ENCODE results near the gene AP5Z1.
A peak's percentile ranks its signal among the peaks of the same experiment; 100 is the strongest.
"Not testable (repeated sequence)": the region's sequence is repeated elsewhere in the genome, so short reads cannot be mapped to it uniquely, and the experiment has no call there.

Gene AP5Z1

GRCh38 chr7:4788627-4789189 is 13.3 kb downstream of the AP5Z1 start:
- DNase-seq (ENCODE audit: low read depth in 2 of 2) = no peak

DNA sequence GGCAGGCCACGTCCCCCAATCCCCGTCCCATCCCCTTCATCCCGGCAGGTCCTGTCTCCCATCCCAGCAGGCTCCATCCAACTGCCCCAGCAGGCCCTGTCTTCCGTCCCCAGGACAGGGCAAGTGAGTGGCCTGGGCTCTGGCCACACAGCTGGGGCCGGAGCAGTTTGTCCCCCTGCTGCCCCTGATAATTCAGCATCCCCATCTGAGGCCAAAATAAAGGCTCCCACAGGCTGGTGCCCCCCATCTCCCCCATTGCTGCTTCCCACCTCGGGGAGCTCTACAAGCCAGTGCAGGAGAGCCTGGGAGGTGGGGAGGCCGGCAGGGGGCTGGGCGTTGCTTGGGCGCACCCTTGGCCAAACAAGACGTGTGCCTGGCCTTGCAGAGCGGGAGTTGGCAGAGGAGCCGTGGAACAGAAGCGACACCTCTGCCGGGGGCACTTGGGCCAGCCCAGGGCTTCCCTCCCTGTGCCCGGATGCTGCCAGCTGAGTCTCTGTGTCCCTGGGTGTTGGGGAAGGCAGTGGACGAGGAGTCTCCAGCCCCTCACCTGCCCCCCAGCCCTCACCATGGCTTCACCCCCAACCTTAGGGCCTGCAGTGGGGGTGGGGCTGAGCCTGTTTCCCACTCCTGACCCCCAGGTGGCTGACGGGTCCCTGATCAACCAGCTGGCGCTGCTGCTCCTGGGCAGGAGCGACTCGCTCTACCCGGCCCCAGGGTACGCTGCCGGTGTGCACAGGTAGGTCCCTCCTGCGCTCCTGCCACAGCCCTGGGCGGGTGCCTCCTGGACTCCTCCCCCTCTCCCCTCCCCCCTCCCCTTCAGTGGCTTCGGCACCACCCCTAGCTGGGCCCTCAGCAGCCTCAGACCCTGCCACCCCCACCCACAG is 14.0 kb downstream of the AP5Z1 start:
- DNase-seq (ENCODE audit: low read depth in 2 of 2) = no peak

- no peak for DNase-seq (ENCODE audit: low read depth in 2 of 2)
Measured at GRCh38 chr7:4790078-4790465, 14.6 kb downstream of the AP5Z1 start.

- no peak for DNase-seq (ENCODE audit: low read depth in 2 of 2)
Measured at GRCh38 chr7:4790516-4790991, 15.1 kb downstream of the AP5Z1 start.

GRCh38 chr7:4791101-4791737 is 15.8 kb downstream of the AP5Z1 start:
- no peak for DNase-seq (ENCODE audit: low read depth in 2 of 2)

DNA sequence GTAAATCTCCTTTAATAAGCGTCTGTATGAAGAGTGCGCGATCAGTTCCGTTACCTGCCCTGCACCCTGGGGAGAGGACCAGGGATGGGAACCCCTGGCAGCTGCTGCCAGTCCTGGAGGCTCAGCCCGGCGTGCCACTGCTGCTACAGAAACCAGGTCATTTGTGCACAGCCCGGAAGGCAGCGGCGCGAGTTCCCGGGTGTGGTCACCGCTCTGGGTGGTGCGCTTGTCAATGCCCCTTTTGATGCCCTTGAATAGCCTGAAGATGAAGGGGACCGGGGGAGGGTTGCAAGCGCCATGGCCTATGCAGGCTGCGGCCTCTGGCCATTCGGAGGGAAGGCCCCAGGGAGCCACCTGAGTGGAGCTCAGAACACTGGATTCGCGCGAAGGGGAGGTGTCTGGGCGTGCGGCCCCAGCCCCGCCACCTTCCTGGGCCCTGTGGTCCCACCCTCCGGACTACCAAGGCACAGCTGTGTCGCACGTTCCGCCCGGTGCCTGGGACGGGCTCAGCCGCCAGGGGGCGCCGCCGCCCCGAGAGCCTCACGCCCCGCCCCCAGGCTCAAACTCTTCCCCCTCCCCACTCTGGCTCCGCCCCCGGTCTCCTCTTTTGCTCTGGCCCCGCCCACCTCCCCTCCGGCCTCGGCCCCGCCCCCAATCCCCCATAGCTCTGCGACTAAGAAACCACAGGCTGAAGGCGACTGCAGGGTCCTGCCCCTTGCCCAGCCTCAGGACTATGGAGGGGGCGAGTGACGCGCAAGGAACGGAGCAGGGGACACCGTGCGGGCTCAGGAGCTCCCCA is 16.5 kb downstream of the AP5Z1 start:
- DNase-seq (ENCODE audit: low read depth in 2 of 2) = peak; percentile 27 to 29

GRCh38 chr7:4792537-4793126 is 17.2 kb downstream of the AP5Z1 start:
- no peak for DNase-seq (ENCODE audit: low read depth in 2 of 2)

DNA sequence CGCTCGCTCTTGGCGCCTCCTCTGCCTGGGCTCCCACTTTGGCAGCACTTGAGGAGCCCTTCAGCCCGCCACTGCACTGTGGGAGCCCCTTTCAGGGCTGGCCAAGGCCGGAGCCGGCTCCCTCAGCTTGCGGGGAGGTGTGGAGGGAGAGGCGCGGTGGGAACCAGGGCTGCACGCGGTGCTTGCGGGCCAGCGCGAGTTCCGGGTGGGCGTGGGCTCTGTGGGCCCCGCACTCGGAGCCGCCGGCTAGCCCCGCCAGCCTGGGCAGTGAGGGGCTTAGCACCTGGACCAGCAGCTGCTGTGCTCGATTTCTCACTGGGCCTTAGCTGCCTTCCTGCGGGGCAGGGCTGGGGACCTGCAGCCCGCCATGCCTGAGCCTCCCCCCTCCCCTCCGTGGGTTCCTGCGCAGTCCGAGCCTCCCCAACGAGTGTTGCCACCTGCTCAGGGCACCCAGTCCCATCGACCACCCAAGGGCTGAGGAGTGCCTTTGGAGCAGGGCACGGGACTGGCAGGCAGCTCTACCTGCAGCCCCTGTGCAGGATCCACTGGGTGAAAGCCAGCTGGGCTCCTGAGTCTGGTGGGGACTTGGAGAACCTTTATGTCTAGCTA is 18.1 kb downstream of the AP5Z1 start:
- not testable (repeated sequence) for DNase-seq (ENCODE audit: low read depth in 2 of 2)

- not testable (repeated sequence) for DNase-seq (ENCODE audit: low read depth in 2 of 2)
Measured at GRCh38 chr7:4794171-4794570, 18.7 kb downstream of the AP5Z1 start.

DNA sequence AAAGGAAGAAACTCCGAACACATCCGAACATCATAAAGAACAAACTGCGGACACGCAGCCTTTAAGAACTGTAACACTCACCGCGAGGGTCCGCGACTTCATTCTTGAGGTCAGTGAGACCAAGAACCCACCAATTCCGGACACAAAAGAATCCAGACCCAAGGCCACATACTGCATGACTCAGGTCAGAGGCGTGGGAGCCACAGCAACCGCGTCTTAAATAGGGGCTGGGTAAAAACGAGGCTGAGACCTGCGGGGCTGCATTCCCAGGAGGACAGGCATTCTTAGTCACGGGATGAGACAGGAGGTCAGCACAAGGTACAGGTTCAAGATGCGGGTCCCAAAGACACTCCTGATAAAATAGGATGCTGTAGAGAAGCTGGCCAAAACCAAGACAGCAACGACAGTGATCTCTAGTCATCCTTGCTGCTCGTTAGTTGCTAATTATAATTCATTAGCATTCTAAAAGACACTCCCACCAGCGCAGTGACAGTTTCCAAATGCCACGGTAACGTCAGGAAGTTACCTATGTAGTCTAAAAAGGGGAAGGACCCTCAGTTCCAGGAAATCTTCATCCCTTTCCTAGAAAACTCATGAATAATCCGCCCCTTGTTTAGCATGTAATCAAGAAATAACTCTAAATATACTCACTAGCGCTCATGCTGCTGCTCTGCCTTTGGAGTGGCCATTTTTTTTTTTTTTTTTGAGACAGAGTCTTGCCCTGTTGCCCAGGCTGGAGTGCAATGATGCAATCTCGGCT is 19.3 kb downstream of the AP5Z1 start:
- no peak for DNase-seq (ENCODE audit: low read depth in 2 of 2)

- DNase-seq (ENCODE audit: low read depth in 2 of 2) = no peak
Measured at GRCh38 chr7:4796453-4796852, 21.0 kb downstream of the AP5Z1 start.

GRCh38 chr7:4797858-4798705 is 22.7 kb downstream of the AP5Z1 start:
- no peak for DNase-seq (ENCODE audit: low read depth in 2 of 2)

- no peak for DNase-seq (ENCODE audit: low read depth in 2 of 2)
Measured at GRCh38 chr7:4798706-4799235, 23.3 kb downstream of the AP5Z1 start.

DNA sequence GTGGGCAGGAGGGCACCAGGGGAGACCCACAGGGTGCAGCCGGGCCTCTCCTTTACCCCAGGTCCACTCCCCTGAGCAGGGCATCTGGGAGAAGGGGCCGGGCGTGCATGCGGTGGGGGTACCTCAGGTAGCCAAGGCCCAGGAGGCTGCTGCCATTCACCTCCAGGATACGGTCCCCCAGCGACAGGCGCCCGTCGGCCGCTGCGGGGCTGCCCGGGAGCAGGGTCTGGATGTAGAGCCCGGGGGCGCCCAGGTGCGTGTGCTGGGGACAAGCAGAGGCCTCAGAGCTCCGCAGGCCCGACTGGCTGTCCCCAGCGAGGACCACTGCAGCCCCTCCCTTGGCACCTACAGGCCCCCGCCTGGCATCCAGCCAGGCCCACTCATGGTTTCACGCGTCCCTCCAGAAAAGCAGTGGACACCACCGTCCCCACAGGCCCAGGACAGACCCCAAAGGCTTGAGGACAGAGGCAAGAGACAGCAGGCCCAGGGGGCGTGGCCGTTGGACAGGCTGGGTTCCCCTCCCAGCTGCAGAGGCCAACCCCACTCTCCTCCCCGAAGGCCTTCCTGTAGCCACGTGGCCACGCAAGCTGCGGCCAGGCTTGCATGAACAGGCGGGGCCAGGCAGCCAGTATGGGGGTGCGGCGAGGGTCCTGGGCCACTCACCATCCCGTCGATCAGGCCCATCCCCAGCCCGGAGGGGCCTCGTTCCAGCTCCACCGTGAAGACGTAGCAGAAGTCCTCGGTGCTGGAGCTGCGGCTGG is 24.3 kb downstream of the AP5Z1 start:
- DNase-seq (ENCODE audit: low read depth in 2 of 2) = no peak

GRCh38 chr7:4800487-4800886 is 25.1 kb downstream of the AP5Z1 start:
- no peak for DNase-seq (ENCODE audit: low read depth in 2 of 2)

- no peak for DNase-seq (ENCODE audit: low read depth in 2 of 2)
Measured at GRCh38 chr7:4800926-4801838, 25.8 kb downstream of the AP5Z1 start.

GRCh38 chr7:4801839-4802231 is 26.4 kb downstream of the AP5Z1 start:
- no peak for DNase-seq (ENCODE audit: low read depth in 2 of 2)
